ENCODE measurements around the gene MRGPRX2.

The MRGPRX2 gene

GRCh38 chr11:19060629-19061028 lies at the start of gene MRGPRX2:
Gene MRGPRX2, minus strand, starts transcription at chr11:19060717. Its CDS starts 4,315 bp downstream, at chr11:19056402.
- peak in 1 of 2 experiments; percentile 1 for DNase-seq

DNA sequence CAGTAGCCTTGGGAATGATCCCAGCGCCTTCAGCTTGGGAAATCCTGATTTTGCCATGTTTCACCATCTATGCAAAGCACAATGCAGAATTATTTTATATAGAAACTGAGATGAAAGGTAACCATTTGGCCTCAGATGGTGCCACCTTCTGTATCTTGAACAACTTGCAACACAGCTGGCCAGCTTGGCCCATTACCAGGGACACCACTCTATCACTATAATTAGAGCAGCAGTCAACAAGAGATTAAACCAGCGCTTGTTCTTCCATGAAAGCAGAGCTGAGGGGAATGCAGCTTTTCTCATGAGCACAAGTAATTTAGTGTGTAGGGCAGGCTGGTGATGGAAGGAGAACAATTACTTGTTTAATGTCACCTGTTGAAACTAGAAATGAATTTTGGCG lies 49.8 kb upstream of the MRGPRX2 start:
- no peak for DNase-seq

GRCh38 chr11:19107125-19107524 lies 46.6 kb upstream of the MRGPRX2 start:
- no peak for DNase-seq

DNA sequence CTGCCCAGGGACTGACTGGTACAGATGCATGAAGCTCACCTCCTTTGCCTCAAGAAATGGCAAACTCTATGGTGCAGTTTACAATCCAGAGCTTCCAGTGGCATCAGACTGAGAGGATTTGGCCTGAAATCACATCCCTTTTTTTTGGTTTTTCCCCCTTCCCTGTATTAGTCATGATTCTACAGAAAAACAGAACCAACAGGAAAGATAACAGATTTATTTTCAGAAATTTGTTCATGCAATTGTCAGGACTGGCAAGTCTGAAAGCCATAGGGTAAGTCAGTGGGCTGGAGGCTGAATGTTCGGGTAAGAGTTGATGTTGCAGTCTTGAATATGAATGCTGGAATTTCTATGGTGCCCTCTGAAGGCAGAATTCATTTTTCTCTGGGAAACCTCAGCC lies 44.5 kb upstream of the MRGPRX2 start:
- DNase-seq, result no peak

DNA sequence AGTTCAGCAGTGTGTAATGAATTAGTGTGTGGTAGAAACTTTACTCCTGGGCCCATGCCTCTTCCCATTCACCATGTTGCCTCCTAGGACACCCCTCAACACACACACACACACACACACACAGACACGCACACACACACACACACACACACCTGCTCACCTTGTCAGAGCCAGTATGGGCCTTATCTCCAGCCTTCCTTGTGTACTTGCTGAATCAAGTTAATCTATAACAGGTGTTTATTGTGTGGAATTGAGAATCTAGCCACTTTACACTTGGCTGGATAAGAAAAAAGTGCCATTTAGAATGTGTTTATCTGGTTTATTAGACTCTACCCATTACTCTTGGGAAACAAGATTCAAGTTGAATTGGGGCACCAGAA lies 42.0 kb upstream of the MRGPRX2 start:
- DNase-seq, result no peak

DNA sequence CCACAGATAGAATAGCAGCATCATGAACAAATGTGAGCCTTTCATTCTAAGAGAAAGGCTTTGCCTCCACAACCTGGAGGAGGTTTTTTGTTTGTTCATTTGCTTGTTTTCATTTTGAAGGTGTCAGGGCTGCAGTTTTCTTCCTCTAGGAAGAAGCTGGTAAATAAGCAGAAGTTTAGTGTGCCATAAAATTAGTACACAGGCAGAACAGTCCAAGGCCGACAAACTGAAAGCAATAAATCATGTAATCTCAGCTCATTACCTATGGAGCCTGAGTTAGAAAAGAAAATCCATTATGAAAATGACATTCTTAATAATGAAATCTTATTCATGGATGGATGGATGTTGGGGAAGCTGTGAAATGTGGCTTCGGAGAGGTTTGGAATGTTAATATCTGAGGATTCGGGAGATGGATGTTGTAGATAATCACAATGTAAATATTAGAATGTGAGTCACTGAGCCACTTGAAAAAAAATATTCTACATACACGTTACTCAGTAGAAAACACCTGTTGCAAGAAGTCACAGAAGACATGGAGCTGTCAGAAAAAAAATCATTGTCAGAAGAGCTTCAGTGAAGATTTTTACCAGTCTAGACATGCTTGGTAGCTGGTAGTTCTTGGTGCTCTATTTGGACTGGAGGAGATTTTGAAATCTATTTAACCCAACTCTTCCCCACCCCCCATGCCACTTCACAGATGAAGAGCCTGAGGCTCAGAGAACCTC lies 41.4 kb upstream of the MRGPRX2 start:
- no peak for DNase-seq

DNA sequence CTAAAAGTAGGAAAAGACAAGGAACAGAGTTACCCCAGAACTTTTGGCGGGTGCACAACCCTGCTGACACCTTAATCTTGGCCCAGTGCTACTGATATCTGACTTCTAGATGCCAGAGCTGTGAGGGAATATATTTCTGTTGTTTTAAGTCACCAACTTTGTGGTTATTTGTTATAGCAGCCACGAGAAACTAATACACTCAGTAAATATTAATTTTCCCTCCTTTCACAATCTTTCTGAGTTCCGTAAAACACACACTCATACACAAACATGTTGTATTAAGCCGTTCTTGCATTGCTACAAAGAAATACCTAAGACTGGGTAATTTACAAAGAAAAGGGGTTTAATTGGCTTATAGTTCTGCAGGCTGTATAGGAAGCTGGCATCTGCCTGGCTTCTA lies 40.4 kb upstream of the MRGPRX2 start:
- DNase-seq, result no peak

DNA sequence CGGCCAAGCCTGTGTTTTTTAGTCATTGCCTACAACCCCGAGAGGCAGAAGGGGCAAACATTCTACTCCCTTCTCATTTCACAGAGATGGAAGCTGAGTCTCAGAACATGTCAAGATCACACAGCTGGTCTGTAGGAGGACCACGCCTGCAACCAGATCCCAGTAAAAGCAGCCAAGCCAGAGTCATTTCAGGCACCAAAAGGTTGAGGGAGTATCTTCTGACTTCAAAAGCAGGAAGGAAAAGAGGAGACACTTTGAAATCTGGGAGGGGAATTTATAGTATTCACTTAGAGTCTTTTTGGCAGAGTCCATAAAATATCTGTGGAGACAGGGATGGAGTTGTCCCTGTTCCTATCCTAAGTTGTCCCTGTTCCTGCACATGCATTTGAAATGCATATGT lies 38.6 kb upstream of the MRGPRX2 start:
- no peak for DNase-seq

GRCh38 chr11:19094859-19095258 lies 34.3 kb upstream of the MRGPRX2 start:
- no peak for DNase-seq

DNA sequence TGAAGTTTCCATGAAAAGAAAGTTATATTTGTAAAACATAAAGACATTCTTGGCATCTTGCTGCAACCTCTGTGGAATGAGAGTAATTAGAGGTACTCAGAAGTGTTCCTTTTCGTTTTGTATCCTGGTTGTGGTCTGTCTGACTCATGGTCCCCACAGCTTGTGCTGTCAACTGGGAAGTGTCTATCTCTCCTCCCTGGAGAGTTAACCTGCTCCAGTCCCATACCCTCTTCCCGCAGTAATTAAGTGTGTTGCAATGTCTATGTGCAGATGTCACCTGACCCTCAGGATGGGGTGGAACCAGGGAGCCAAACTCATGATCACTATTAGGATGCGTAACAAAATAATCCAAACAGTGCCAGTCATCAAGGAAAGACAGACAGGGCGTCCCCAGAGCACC lies 33.5 kb upstream of the MRGPRX2 start:
- no peak for DNase-seq

DNA sequence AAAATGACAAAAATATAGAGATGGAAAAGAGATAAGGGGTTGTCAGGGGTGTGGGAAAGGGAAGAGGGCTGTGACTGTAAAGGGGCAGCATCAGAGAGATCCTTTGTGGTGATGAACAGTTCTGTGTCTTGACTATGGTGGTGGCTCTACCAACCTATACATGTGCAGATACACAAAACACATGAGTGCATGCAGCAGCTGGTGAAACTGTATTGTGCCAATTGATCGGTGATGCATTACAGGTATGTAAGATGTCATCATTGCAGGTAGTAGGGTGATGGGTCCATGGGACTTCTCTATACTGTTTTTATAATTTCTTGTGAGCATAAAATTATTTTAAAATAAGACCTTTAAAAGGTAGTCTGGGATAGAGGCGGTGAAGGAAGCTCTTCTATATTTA lies 32.3 kb upstream of the MRGPRX2 start:
- no peak for DNase-seq

GRCh38 chr11:19092342-19092741 lies 31.8 kb upstream of the MRGPRX2 start:
- DNase-seq, result no peak

GRCh38 chr11:19091366-19091765 lies 30.8 kb upstream of the MRGPRX2 start:
- DNase-seq, result no peak

DNA sequence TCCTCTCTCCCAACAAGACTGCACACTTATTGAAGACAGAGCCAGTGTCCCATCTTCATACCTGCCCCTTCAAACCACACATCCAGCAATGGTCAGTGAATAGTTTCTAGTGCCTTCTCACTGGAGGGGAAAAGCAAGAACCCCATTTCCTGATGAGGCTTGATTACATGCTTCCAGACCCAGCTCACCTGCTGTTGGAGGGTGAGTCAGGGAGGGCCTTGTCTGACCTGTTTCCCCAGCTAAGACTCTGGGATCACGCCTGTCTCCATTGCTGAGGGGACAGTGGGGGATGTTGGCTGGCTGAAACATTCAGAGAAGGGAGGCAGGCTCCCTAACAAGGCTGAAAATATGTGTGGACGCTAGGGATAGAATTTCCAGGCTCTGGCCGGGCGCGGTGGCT lies 28.9 kb upstream of the MRGPRX2 start:
- no peak for DNase-seq

DNA sequence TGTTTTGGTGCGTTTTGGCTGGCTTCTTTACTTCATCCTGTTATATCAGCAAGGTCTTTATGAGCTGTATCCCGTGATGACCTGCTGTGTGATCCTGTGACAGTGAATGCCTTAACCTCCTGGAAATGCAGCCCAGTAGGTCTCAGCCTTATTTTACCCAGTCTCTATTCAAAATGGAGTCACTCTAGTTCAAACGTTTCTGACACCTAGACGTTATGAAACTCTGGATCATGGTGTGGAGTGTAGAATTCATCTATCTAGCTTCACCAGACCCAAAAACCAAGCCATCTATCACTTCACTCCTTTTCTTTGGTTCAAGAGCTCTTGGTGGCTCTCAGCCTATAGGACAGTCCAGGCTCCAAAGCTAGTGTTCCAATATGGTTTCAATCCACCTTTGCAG lies 28.3 kb upstream of the MRGPRX2 start:
- DNase-seq, result no peak

DNA sequence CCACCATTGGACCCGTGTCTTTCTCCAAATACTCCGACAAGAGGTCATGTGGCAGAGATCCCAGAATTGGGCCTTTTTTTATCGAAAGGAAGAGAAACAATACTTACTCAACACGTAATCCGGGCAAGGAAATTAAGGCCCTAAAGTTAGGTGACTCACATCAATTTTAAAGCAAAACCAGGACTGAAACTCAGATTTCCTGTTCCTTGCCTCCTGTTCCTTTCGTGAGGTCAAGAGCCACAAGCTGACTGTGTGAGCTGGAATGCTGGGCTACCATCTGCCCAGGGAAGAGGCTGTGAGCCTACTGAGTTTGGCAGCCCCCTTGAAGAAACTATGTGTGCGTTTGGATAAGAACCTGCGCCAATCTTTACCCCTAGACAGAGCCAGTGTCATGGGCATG lies 27.1 kb upstream of the MRGPRX2 start:
- DNase-seq, result no peak

GRCh38 chr11:19084661-19085315 lies 24.3 kb upstream of the MRGPRX2 start:
- DNase-seq, result no peak

GRCh38 chr11:19083166-19083565 lies 22.6 kb upstream of the MRGPRX2 start:
- no peak for DNase-seq

GRCh38 chr11:19080579-19080993 lies 20.1 kb upstream of the MRGPRX2 start:
- DNase-seq, result no peak

DNA sequence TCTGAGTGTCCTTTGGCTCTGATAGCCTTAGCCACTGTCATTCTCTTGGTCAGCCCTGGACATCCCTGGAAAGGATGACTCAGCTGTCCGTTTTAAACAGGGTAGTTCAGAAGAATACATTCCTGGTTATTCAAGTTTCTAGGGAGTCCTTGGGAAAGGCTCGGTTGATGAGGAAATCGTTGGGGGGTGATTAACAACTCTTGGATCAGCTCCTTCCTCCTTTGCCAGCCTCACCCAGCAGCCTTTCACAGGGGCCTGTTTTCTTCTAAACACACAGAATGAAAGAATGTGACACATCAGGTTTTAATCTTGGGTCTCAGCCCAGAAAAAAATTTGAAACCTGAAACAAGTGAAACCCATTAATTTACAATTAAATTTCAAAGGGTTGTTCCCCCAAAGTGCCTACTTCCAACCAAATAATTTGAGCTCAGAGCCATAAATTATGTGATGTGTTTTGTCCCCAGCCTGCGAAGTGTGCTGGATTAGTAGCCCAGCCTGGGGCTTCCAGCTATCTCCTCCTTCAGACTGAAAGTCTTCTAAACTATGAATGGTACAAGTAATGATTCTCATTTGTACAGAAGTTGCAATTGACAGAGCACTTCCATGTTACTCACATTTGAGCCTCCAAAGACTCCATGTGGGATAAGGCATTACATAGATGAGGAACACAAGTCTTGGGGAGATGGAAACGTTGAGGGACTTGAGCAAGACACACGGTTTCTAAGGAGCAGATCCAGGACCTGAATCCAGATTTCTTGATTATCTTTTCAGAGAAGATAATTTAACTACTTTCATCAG lies 19.3 kb upstream of the MRGPRX2 start:
- DNase-seq, result no peak

- DNase-seq, result no peak
Observed at GRCh38 chr11:19077965-19078364, 17.4 kb upstream of the MRGPRX2 start.

- peak; percentile 39 to 62 for DNase-seq
Observed at GRCh38 chr11:19076744-19077589, 16.4 kb upstream of the MRGPRX2 start.

GRCh38 chr11:19075636-19076035 lies 15.1 kb upstream of the MRGPRX2 start:
- DNase-seq, result no peak

Measured in Kasumi-1 (cell line).